ENCODE data around the gene SMARCAL1. TPM values are rescaled to one million over a fixed set of nuclear protein-coding genes. Genes with fewer than 3 reads are reported as not detected.

Gene SMARCAL1
- total and polyA plus RNA-seq, 2 experiments from 2014 or later = 19.2 to 28.7 TPM

GRCh38 chr2:216369821-216370220 lies 42.5 kb upstream of the SMARCAL1 start:
- no peak for TF ChIP-seq CTCF (IDR thresholded peaks at IDR 0.05; ENCODE audit: low read depth, low read length)
- no peaks in the 10 kb centered on the region for H3K36me3 ChIP-seq
- H3K4me1 ChIP-seq (ENCODE audit: low read depth) = peaks cover 4% of the 10 kb centered on the region
- DNase-seq (ENCODE audit: low read depth in 1 of 2, low spot score in 1 of 2) = no peak
- H3K27me3 ChIP-seq = peaks cover 62% of the 10 kb centered on the region
- no peaks in the 10 kb centered on the region for H3K9me3 ChIP-seq (ENCODE audit: low read depth)
- no peak overlapping the region for H3K27ac ChIP-seq
- no peak overlapping the region for H3K4me3 ChIP-seq

GRCh38 chr2:216370961-216371712 lies 41.1 kb upstream of the SMARCAL1 start:
- peak in 1 of 2 donors; percentile 38 for DNase-seq (ENCODE audit: low read depth in 1 of 2, low spot score in 1 of 2)
- no peak for TF ChIP-seq CTCF (IDR thresholded peaks at IDR 0.05; ENCODE audit: low read depth, low read length)
- H3K9me3 ChIP-seq (ENCODE audit: low read depth) = no peaks in the 10 kb centered on the region
- H3K27ac ChIP-seq = no peak overlapping the region
- peak overlapping the region; percentile 24 for H3K4me3 ChIP-seq
- H3K4me1 ChIP-seq (ENCODE audit: low read depth) = peaks cover 4% of the 10 kb centered on the region
- H3K36me3 ChIP-seq = no peaks in the 10 kb centered on the region
- peaks cover 68% of the 10 kb centered on the region for H3K27me3 ChIP-seq

GRCh38 chr2:216371721-216372702 lies 40.3 kb upstream of the SMARCAL1 start, which contains the start of gene MARCHF4:
TSS of gene MARCHF4 (minus strand) at chr2:216372483. CDS start at chr2:216370260, 2,223 bp downstream.
- H3K27me3 ChIP-seq = peaks cover 68% of the 10 kb centered on the region
- peaks cover 4% of the 10 kb centered on the region for H3K4me1 ChIP-seq (ENCODE audit: low read depth)
- H3K36me3 ChIP-seq = no peaks in the 10 kb centered on the region
- no peak within 1 kb of the TSS for H3K27ac ChIP-seq
- DNase-seq (ENCODE audit: low read depth in 1 of 2, low spot score in 1 of 2) = peak; percentile 89 to 91
- H3K4me3 ChIP-seq = peak within 1 kb of the TSS; percentile 24
- H3K9me3 ChIP-seq (ENCODE audit: low read depth) = no peaks in the 10 kb centered on the region
- no peak for TF ChIP-seq CTCF (IDR thresholded peaks at IDR 0.05; ENCODE audit: low read depth, low read length)

GRCh38 chr2:216372761-216373291 lies 39.5 kb upstream of the SMARCAL1 start:
- peak in 1 of 2 donors; percentile 79 for DNase-seq (ENCODE audit: low read depth in 1 of 2, low spot score in 1 of 2)
- Histone ChIP-seq H3K27me3 (peaks cover 68% of the 10 kb centered on the region), H3K9me3 (ENCODE audit: low read depth) (no peaks in the 10 kb centered on the region), H3K4me1 (ENCODE audit: low read depth) (peaks cover 4% of the 10 kb centered on the region), H3K4me3 (no peak overlapping the region), H3K27ac (no peak overlapping the region), H3K36me3 (no peaks in the 10 kb centered on the region)
- no peak for TF ChIP-seq CTCF (IDR thresholded peaks at IDR 0.05; ENCODE audit: low read depth, low read length)

GRCh38 chr2:216373896-216374295 lies 38.4 kb upstream of the SMARCAL1 start:
- peaks cover 61% of the 10 kb centered on the region for H3K27me3 ChIP-seq
- no peak for DNase-seq (ENCODE audit: low read depth in 1 of 2, low spot score in 1 of 2)
- H3K4me1 ChIP-seq (ENCODE audit: low read depth) = peaks cover 4% of the 10 kb centered on the region
- H3K4me3 ChIP-seq = no peak overlapping the region
- TF ChIP-seq CTCF (IDR thresholded peaks at IDR 0.05; ENCODE audit: low read depth, low read length) = no peak
- H3K27ac ChIP-seq = no peak overlapping the region
- no peaks in the 10 kb centered on the region for H3K9me3 ChIP-seq (ENCODE audit: low read depth)
- H3K36me3 ChIP-seq = no peaks in the 10 kb centered on the region
